Measurements from ENCODE around the gene RNF8.

GRCh38 chr6:37323580-37323979 is 30.2 kb upstream of the RNF8 start:
- TF ChIP-seq, protein P1, sequence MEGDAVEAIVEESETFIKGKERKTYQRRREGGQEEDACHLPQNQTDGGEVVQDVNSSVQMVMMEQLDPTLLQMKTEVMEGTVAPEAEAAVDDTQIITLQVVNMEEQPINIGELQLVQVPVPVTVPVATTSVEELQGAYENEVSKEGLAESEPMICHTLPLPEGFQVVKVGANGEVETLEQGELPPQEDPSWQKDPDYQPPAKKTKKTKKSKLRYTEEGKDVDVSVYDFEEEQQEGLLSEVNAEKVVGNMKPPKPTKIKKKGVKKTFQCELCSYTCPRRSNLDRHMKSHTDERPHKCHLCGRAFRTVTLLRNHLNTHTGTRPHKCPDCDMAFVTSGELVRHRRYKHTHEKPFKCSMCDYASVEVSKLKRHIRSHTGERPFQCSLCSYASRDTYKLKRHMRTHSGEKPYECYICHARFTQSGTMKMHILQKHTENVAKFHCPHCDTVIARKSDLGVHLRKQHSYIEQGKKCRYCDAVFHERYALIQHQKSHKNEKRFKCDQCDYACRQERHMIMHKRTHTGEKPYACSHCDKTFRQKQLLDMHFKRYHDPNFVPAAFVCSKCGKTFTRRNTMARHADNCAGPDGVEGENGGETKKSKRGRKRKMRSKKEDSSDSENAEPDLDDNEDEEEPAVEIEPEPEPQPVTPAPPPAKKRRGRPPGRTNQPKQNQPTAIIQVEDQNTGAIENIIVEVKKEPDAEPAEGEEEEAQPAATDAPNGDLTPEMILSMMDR (IDR thresholded peaks at IDR 0.05; ENCODE audit: poor library complexity) = no peak
- TF ChIP-seq EZH2phosphoT487 (IDR thresholded peaks at IDR 0.05; ENCODE audit: low read depth, severe bottlenecking, unreplicated experiment) (no peak), EZH2 (IDR thresholded peaks at IDR 0.05; ENCODE audit: borderline replicate concordance) (no peak)

Data from hepatocyte (in vitro differentiated cells).